Esophagus mucosa (tissue), 1 donor: ENCODE results near the gene RASA3. TPM values are rescaled to one million over a fixed set of nuclear protein-coding genes. Genes with fewer than 3 reads are reported as not detected.
A peak's percentile ranks its signal among the peaks of the same experiment; 100 is the strongest.

ENCODE experiments used
- ATAC-seq: fragments of 200-7000 bp; cut with Tn5 transposase; one replicate; pipeline ENCODE4 v1.9.1; 2020
- total RNA-seq: library from RNA; stranded (reverse); gene quantifications from one replicate; pipeline ENCODE4 v1.2.4, GENCODE V29; 2023
- donor health status: DM: yes; HTN: yes; CAD: no.

RASA3 gene
- total RNA-seq, 1 donor from 2014 or later, result 1.6 TPM

- peak; percentile 87 for ATAC-seq
Observed at GRCh38 chr13:114065141-114065925, 67.1 kb downstream of the RASA3 start.

GRCh38 chr13:114064450-114065140 lies 67.8 kb downstream of the RASA3 start:
- no peak for ATAC-seq

GRCh38 chr13:114063545-114064449 lies 68.6 kb downstream of the RASA3 start:
- ATAC-seq, result peak; percentile 4

- ATAC-seq, result no peak
Observed at GRCh38 chr13:114062754-114063153, 69.7 kb downstream of the RASA3 start.

GRCh38 chr13:114062341-114062740 lies 70.1 kb downstream of the RASA3 start:
- ATAC-seq, result no peak

GRCh38 chr13:114061744-114062143 lies 70.7 kb downstream of the RASA3 start:
- no peak for ATAC-seq

- no peak for ATAC-seq
Observed at GRCh38 chr13:114061047-114061446, 71.4 kb downstream of the RASA3 start.

- ATAC-seq, result no peak
Observed at GRCh38 chr13:114059946-114060860, 72.2 kb downstream of the RASA3 start.

GRCh38 chr13:114059428-114059827 lies 73.0 kb downstream of the RASA3 start:
- ATAC-seq, result no peak

GRCh38 chr13:114058051-114058867 lies 74.2 kb downstream of the RASA3 start:
- no peak for ATAC-seq

- no peak for ATAC-seq
Observed at GRCh38 chr13:114057166-114058050, 75.0 kb downstream of the RASA3 start.

- no peak for ATAC-seq
Observed at GRCh38 chr13:114056205-114057013, 76.0 kb downstream of the RASA3 start.

GRCh38 chr13:114055766-114056165 lies 76.7 kb downstream of the RASA3 start:
- ATAC-seq, result no peak

GRCh38 chr13:114054830-114055439 lies 77.5 kb downstream of the RASA3 start:
- no peak for ATAC-seq

- ATAC-seq, result no peak
Observed at GRCh38 chr13:114054264-114054663, 78.2 kb downstream of the RASA3 start.

GRCh38 chr13:114053026-114053425 lies 79.4 kb downstream of the RASA3 start:
- ATAC-seq, result no peak

GRCh38 chr13:114050536-114051450 lies 81.6 kb downstream of the RASA3 start:
- ATAC-seq, result no peak
